ENCODE data around the gene ZYX.
"Not testable (repeated sequence)": the region's sequence is repeated elsewhere in the genome, so short reads cannot be mapped to it uniquely, and the experiment has no call there.

DNA sequence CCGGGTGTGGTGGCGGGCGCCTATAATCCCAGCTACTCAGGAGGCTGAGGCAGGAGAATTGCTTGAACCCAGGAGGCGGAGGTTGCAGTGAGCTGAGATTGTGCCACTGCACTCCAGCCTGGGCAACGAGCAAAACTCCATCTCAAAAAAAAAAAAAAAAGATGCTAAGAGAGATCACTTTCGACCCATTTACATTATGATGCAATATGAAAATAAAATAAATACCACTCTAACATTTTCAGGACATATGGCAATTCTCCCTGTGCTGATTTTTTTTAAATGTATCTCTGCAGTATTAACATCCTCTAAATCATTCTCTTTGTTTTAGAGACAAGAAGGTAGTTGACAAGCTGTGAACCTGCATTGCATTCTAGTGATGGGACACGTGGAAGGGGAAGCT, 34.1 kb downstream of the ZYX start:
- TF ChIP-seq, protein P1, sequence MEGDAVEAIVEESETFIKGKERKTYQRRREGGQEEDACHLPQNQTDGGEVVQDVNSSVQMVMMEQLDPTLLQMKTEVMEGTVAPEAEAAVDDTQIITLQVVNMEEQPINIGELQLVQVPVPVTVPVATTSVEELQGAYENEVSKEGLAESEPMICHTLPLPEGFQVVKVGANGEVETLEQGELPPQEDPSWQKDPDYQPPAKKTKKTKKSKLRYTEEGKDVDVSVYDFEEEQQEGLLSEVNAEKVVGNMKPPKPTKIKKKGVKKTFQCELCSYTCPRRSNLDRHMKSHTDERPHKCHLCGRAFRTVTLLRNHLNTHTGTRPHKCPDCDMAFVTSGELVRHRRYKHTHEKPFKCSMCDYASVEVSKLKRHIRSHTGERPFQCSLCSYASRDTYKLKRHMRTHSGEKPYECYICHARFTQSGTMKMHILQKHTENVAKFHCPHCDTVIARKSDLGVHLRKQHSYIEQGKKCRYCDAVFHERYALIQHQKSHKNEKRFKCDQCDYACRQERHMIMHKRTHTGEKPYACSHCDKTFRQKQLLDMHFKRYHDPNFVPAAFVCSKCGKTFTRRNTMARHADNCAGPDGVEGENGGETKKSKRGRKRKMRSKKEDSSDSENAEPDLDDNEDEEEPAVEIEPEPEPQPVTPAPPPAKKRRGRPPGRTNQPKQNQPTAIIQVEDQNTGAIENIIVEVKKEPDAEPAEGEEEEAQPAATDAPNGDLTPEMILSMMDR (IDR thresholded peaks at IDR 0.05), result not testable (repeated sequence)
- not testable (repeated sequence) for TF ChIP-seq POLR2A, POLR2AphosphoS5 (IDR thresholded peaks at IDR 0.05)
